BJ (cell line): ENCODE measurements around the gene ZNF280B. TPM values are rescaled to one million over a fixed set of nuclear protein-coding genes. Genes with fewer than 3 reads are reported as not detected.
A peak's percentile ranks its signal among the peaks of the same experiment; 100 is the strongest.
"Not testable (repeated sequence)": the region's sequence is repeated elsewhere in the genome, so short reads cannot be mapped to it uniquely, and the experiment has no call there.

Source experiments
- CTCF ChIA-PET: fragments of 350-600 bp; formaldehyde crosslinking; extraction: SDS; loops from one replicate; lab custom pipeline; 2021; ENCODE audit warnings: antibody characterized with exemption, inconsistent platforms; lab: Yijun Ruan, JAX
- POLR2A ChIA-PET: fragments of 300-600 bp; sonication (Branson Sonifier 250); formaldehyde crosslinking; extraction: SDS; loops from one replicate; lab custom pipeline; 2021; ENCODE audit warnings: antibody characterized with exemption; lab: Charles Lee
- DNase-seq: peaks from one replicate; pipeline ENCODE4 v3.0.0-alpha.2; 2011; ENCODE audit warnings: low read depth
- H3K27me3 ChIP-seq: 2 replicates; pipeline ENCODE4 v1.6.0; 2011; ENCODE audit warnings: low read length; ENCODE audit not compliant: control insufficient read depth, insufficient read depth
- H3K36me3 ChIP-seq: 2 replicates; pipeline ENCODE4 v1.5.1; 2011; ENCODE audit warnings: low read length; ENCODE audit not compliant: control insufficient read depth, insufficient read depth
- H3K4me3 ChIP-seq: 2 replicates; pipeline ENCODE4 v1.5.1; 2011; ENCODE audit warnings: low read depth, mild to moderate bottlenecking, control low read depth, low read length
- CTCF ChIP-seq: IDR thresholded peaks from 2 replicates; pipeline ENCODE4 v1.5.1; 2011; ENCODE audit warnings: low read depth, mild to moderate bottlenecking, control low read depth, inconsistent platforms, low read length, moderate library complexity; ENCODE audit not compliant: insufficient read depth
- polyA plus RNA-seq: library from polyadenylated mRNA; depleted of rRNA; stranded (reverse); fragments of >200 nt; gene quantifications from 2 replicates; pipeline ENCODE4 v1.2.3, GENCODE V29; 2011

The ZNF280B gene
- polyA plus RNA-seq, 1 experiment, result 0.58 TPM

GRCh38 chr22:22515890-22516289 lies 7.3 kb upstream of the ZNF280B start:
- no peak overlapping the region for H3K4me3 ChIP-seq
- ChIA-PET CTCF (interaction anchor here (1.3 kb wide), 1 partner anchor 10 kb away, joined by 3 read pairs; no protein-coding TSS in a partner anchor), POLR2A (no interaction called here)
- no peaks in the 10 kb centered on the region for H3K36me3 ChIP-seq
- DNase-seq, result no peak
- H3K27me3 ChIP-seq, result no peaks in the 10 kb centered on the region; the same call in 1 of the 2 replicates
- no peak for TF ChIP-seq CTCF

GRCh38 chr22:22514431-22514830 lies 5.9 kb upstream of the ZNF280B start:
- POLR2A ChIA-PET, H3K4me3 ChIP-seq, H3K36me3 ChIP-seq, H3K27me3 ChIP-seq, DNase-seq, CTCF ChIA-PET: not testable (repeated sequence)

GRCh38 chr22:22513619-22514018 lies 5.1 kb upstream of the ZNF280B start:
- no peak overlapping the region for H3K4me3 ChIP-seq
- TF ChIP-seq CTCF, result no peak
- CTCF ChIA-PET, result no interaction called here
- DNase-seq, result no peak
- H3K27me3 ChIP-seq, result no peaks in the 10 kb centered on the region; the same call in 1 of the 2 replicates
- H3K36me3 ChIP-seq, result no peaks in the 10 kb centered on the region
- POLR2A ChIA-PET, result no interaction called here

- no peaks in the 10 kb centered on the region for H3K36me3 ChIP-seq
- no peak for TF ChIP-seq CTCF
- ChIA-PET CTCF (no interaction called here), POLR2A (no interaction called here)
- no peak for DNase-seq
- no peaks in the 10 kb centered on the region; the same call in 1 of the 2 replicates for H3K27me3 ChIP-seq
- H3K4me3 ChIP-seq, result no peak overlapping the region
These were observed 4.4 kb upstream of the ZNF280B start for GRCh38 chr22:22512951-22513350.

- POLR2A ChIA-PET, H3K4me3 ChIP-seq, DNase-seq, H3K36me3 ChIP-seq, CTCF ChIA-PET, H3K27me3 ChIP-seq: not testable (repeated sequence)
These were observed 2.3 kb upstream of the ZNF280B start for GRCh38 chr22:22510833-22511232.

GRCh38 chr22:22509912-22510311 lies 1.4 kb upstream of the ZNF280B start:
- H3K36me3 ChIP-seq, H3K27me3 ChIP-seq, DNase-seq, POLR2A ChIA-PET, H3K4me3 ChIP-seq: not testable (repeated sequence)
- CTCF ChIA-PET, result interaction anchor here (1.8 to 2.3 kb wide), 2 partner anchors 9 to 11 kb away, joined by 5 to 6 read pairs; no protein-coding TSS in a partner anchor

GRCh38 chr22:22507743-22508273 lies 734 bp downstream of the ZNF280B start:
- Histone ChIP-seq H3K27me3 (no peaks in the 10 kb centered on the region), H3K4me3 (peak overlapping the region; percentile 69), H3K36me3 (no peaks in the 10 kb centered on the region)
- CTCF ChIA-PET, result interaction anchor here (1.0 to 2.3 kb wide), 6 partner anchors 9 to 448 kb away, joined by 3 to 6 read pairs (median 4); no protein-coding TSS in a partner anchor
- POLR2A ChIA-PET, result no interaction called here
- no peak for TF ChIP-seq CTCF
- DNase-seq, result no peak
